ENCODE results near the gene RAMP1.

RAMP1 gene

GRCh38 chr2:237900891-237901831, 41.7 kb downstream of the RAMP1 start:
- no peak for DNase-seq (ENCODE audit: low read depth in 2 of 2)
- no peak overlapping the region for H3K4me3 ChIP-seq (replicated peaks in 1 of 2; ENCODE audit: low read depth in 2 of 2, low read length in 2 of 2)
- TF ChIP-seq CTCF (IDR thresholded peaks at IDR 0.05; ENCODE audit: low read depth, low read length): no peak

DNA sequence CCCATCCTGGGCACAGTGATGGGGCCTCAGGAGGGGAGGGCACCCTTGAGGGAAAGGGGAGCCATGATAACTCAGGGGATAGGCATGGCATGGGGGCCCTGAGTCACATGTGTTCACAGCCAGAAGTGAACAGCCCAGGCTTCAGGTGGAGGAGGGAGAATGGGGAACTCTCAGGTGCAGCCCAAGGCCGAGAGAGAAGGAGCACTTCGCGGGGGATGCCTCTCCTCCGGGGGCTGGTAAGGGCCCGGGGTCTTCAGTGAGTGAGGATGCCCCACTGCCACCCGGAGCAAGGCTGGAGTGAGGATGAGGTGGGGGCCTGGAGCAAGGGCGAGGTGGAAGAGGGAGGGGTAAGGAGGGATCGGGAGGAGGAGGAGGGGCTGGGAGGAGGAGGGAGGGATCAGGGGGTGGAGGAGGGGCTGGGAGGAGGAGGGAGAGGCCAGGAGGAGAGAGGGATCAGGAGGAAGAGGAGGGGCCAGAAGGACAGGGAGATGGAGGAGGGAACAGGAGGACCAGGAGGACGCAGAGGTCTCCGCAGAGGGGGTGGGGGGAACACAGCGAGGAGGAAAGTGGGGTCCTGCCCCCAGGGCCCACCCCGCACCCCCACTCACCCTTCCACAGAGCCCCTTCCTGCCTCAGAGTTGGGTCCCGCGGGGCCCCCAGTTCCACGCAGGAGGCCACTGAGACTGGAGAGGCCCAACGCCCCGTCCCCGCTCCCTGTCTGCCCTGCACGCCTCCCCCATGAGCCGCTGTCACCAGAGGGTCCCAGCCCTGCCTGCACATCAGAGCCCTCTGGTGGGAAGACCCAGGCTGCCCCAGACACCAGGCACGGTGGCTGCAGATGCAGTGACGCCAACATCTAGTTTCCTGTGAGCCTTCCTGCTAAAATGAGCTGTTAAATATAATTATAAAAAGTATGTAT, 42.8 kb downstream of the RAMP1 start:
- no peak for TF ChIP-seq CTCF (IDR thresholded peaks at IDR 0.05; ENCODE audit: low read depth, low read length)
- H3K4me3 ChIP-seq (replicated peaks in 1 of 2; ENCODE audit: low read depth in 2 of 2, low read length in 2 of 2): no peak overlapping the region
- no peak for DNase-seq (ENCODE audit: low read depth in 2 of 2)

DNA sequence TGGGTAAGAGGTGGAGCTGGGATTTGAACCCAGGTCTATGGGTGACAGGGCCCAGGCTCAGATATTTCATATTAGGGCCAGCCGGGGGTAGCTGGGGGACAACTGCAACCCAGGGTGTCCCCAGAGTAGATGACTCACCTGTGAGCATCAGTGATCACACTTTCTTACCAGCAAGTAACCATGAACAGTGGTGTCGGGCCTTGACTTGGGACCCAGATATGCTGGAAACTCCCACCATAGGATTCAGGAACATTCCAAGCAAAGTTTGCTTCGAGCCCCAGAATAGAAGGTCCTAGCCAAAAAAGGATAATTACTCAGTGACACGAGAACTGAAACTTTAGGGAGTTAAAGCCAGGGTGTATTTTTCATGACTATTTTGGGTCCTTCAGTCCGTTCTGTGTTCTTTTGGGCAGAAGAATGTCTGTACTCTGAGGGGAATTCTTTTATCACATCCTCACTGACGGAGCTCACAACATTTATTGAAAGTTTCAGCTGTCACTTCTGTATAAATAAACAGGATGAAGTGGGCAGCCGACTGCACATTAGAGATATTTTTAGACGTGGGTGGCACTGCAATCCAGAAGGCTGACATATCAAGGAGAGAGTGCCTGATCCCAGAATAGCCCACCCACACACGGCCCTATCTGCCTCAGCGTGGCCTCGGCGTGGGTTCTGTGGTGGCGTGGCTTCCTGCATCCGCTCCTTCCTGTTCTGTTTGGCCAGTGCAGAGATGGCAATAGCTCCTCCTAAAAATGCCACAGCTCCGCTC, 45.6 kb downstream of the RAMP1 start:
- H3K4me3 ChIP-seq (replicated peaks in 1 of 2; ENCODE audit: low read depth in 2 of 2, low read length in 2 of 2): no peak overlapping the region
- DNase-seq (ENCODE audit: low read depth in 2 of 2): peak; percentile 51 to 89
- TF ChIP-seq CTCF (IDR thresholded peaks at IDR 0.05; ENCODE audit: low read depth, low read length): no peak

DNA sequence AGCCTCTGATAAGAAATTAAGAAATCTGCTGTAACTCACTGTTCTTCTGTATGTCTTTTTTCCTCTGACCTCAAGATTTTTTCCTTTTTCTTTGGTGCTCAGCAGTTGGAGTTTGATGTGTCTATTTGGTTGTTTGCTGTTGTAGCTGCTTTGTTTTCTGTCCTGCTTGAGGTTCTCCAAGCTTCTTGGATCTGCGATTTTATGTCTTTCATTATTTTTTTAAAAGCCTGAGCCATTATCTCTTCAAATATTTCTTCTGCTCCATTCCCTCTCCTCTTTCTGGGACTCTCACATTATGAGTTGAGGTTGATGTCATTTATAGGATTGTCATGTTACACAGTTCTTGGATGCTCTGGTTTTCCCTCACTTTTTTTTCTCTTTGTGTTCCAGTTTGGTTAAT, 47.7 kb downstream of the RAMP1 start:
- peak in 1 of 2 donors; percentile 12 for DNase-seq (ENCODE audit: low read depth in 2 of 2)
- no peak overlapping the region for H3K4me3 ChIP-seq (replicated peaks in 1 of 2; ENCODE audit: low read depth in 2 of 2, low read length in 2 of 2)
- no peak for TF ChIP-seq CTCF (IDR thresholded peaks at IDR 0.05; ENCODE audit: low read depth, low read length)

DNA sequence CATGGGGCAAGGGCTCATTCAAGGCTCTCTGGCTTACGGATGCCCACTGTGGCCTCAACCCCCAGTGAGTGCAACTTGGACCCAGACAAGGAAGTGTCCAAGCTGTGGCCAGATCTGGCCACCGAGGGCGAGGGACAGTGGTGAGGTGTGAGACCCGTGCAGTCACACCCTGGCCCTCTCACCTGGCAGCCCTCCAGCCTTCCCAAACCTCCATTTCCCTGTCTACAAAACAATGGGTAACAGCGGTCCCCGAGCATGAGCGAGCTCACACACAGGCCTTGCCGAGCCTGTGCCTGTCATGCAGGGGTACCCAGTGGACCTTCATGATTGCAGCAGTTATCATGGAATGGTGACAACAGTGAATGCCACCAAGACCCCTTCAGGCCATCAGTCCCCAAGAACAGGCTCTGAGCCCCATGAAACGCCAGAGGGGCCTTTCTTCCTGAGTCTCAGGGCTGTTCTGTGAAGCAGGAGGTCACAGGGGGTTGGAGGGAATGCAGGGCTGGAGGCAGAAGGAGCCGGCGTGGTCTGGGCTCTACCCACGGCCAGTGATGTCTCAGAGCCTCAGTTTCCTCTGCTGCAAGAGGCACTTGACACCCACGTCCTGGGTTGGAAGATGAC, 49.8 kb downstream of the RAMP1 start:
- H3K4me3 ChIP-seq (replicated peaks in 1 of 2; ENCODE audit: low read depth in 2 of 2, low read length in 2 of 2): no peak overlapping the region
- no peak for DNase-seq (ENCODE audit: low read depth in 2 of 2)
- no peak for TF ChIP-seq CTCF (IDR thresholded peaks at IDR 0.05; ENCODE audit: low read depth, low read length)

Measured in cardiac fibroblast (primary cell).